Memory B cell (primary cell): ENCODE results near the gene GARNL3.

Experiments
- ATAC-seq: fragments of 150-1000 bp; cut with Tn5 transposase; 2 replicates; pipeline ENCODE4 v1.10.0; 2021; ENCODE audit warnings: low read depth, mild to moderate bottlenecking, moderate library complexity
- DNase-seq, 2 donors: peaks; one replicate each; pipeline ENCODE4 v3.0.0; 2022; ENCODE audit warnings: low spot score in 2 of 2
- H3K27ac Mint-ChIP-seq: one replicate; pipeline ENCODE4 v1.8.0; 2022; ENCODE audit warnings: mild to moderate bottlenecking, moderate library complexity, mixed read lengths
- H3K27me3 Mint-ChIP-seq: one replicate; pipeline ENCODE4 v1.8.0; 2022; ENCODE audit warnings: mixed read lengths
- H3K36me3 Mint-ChIP-seq: one replicate; pipeline ENCODE4 v1.8.0; 2022; ENCODE audit warnings: mild to moderate bottlenecking, mixed read lengths
- H3K4me1 Mint-ChIP-seq: one replicate; pipeline ENCODE4 v1.8.0; 2022; ENCODE audit warnings: mixed read lengths
- H3K4me3 Mint-ChIP-seq: one replicate; pipeline ENCODE4 v1.8.0; 2022; ENCODE audit warnings: mild to moderate bottlenecking, moderate library complexity, mixed read lengths
- H3K9me3 Mint-ChIP-seq: one replicate; pipeline ENCODE4 v1.8.0; 2022; ENCODE audit warnings: mixed read lengths

GARNL3 gene

GRCh38 chr9:127224883-127225739 lies 39.5 kb upstream of the GARNL3 start:
- H3K27ac Mint-ChIP-seq, result peak overlapping the region; percentile 94
- no peaks in the 10 kb centered on the region for H3K36me3 Mint-ChIP-seq
- peaks cover 34% of the 10 kb centered on the region for H3K4me1 Mint-ChIP-seq

GRCh38 chr9:127225801-127226625 lies 38.6 kb upstream of the GARNL3 start:
- Mint-ChIP-seq H3K4me1 (peaks cover 32% of the 10 kb centered on the region), H3K9me3 (no peaks in the 10 kb centered on the region), H3K27ac (peak overlapping the region; percentile 94), H3K27me3 (no peaks in the 10 kb centered on the region), H3K36me3 (no peaks in the 10 kb centered on the region), H3K4me3 (peak overlapping the region; percentile 91)
- ATAC-seq, result no peak
- peak in 1 of 2 donors; percentile 38 for DNase-seq

More at GRCh38 chr9:127224883-127225739, 39.5 kb upstream of the GARNL3 start:
- Mint-ChIP-seq H3K27me3 (no peaks in the 10 kb centered on the region), H3K9me3 (no peaks in the 10 kb centered on the region), H3K4me3 (peak overlapping the region; percentile 96)
- peak; percentile 76 to 85 for DNase-seq
- ATAC-seq, result peak; percentile 71

- H3K4me1 Mint-ChIP-seq, result peaks cover 10% of the 10 kb centered on the region
- no peaks in the 10 kb centered on the region for H3K9me3 Mint-ChIP-seq
- H3K4me3 Mint-ChIP-seq, result no peak overlapping the region
- H3K36me3 Mint-ChIP-seq, result no peaks in the 10 kb centered on the region
- peaks cover 2% of the 10 kb centered on the region for H3K27me3 Mint-ChIP-seq
- no peak for ATAC-seq
- no peak overlapping the region for H3K27ac Mint-ChIP-seq
- no peak for DNase-seq
These were observed 34.7 kb upstream of the GARNL3 start for GRCh38 chr9:127229691-127230417.

GRCh38 chr9:127231666-127232065 lies 32.9 kb upstream of the GARNL3 start:
- ATAC-seq (no peak), DNase-seq (no peak)
- H3K4me1 Mint-ChIP-seq, result no peaks in the 10 kb centered on the region
- H3K27me3 Mint-ChIP-seq, result peaks cover 3% of the 10 kb centered on the region
- peaks cover 2% of the 10 kb centered on the region for H3K36me3 Mint-ChIP-seq
- no peak overlapping the region for H3K4me3 Mint-ChIP-seq
- H3K27ac Mint-ChIP-seq, result no peak overlapping the region
- H3K9me3 Mint-ChIP-seq, result no peaks in the 10 kb centered on the region

GRCh38 chr9:127232833-127233549 lies 31.6 kb upstream of the GARNL3 start:
- peaks cover 3% of the 10 kb centered on the region for H3K27me3 Mint-ChIP-seq
- no peak for DNase-seq
- H3K36me3 Mint-ChIP-seq, result peaks cover 2% of the 10 kb centered on the region
- no peaks in the 10 kb centered on the region for H3K4me1 Mint-ChIP-seq
- H3K9me3 Mint-ChIP-seq, result no peaks in the 10 kb centered on the region
- ATAC-seq, result no peak
- H3K27ac Mint-ChIP-seq, result no peak overlapping the region
- H3K4me3 Mint-ChIP-seq, result no peak overlapping the region

- Mint-ChIP-seq H3K27me3 (peaks cover 3% of the 10 kb centered on the region), H3K4me3 (no peak overlapping the region), H3K4me1 (no peaks in the 10 kb centered on the region), H3K36me3 (peaks cover 2% of the 10 kb centered on the region), H3K9me3 (no peaks in the 10 kb centered on the region), H3K27ac (no peak overlapping the region)
- DNase-seq (no peak), ATAC-seq (no peak)
These were observed 31.0 kb upstream of the GARNL3 start for GRCh38 chr9:127233550-127233949.

- peaks cover 3% of the 10 kb centered on the region for H3K27me3 Mint-ChIP-seq
- no peak overlapping the region for H3K4me3 Mint-ChIP-seq
- DNase-seq, result no peak
- no peak overlapping the region for H3K27ac Mint-ChIP-seq
- no peak for ATAC-seq
- no peaks in the 10 kb centered on the region for H3K9me3 Mint-ChIP-seq
- no peaks in the 10 kb centered on the region for H3K4me1 Mint-ChIP-seq
- peaks cover 2% of the 10 kb centered on the region for H3K36me3 Mint-ChIP-seq
These were observed 30.6 kb upstream of the GARNL3 start for GRCh38 chr9:127233989-127234388.

- DNase-seq (no peak), ATAC-seq (no peak)
- no peaks in the 10 kb centered on the region for H3K4me1 Mint-ChIP-seq
- peaks cover 3% of the 10 kb centered on the region for H3K27me3 Mint-ChIP-seq
- H3K4me3 Mint-ChIP-seq, result no peak overlapping the region
- no peaks in the 10 kb centered on the region for H3K9me3 Mint-ChIP-seq
- no peak overlapping the region for H3K27ac Mint-ChIP-seq
- peaks cover 2% of the 10 kb centered on the region for H3K36me3 Mint-ChIP-seq
These were observed 26.8 kb upstream of the GARNL3 start for GRCh38 chr9:127237801-127238200.

GRCh38 chr9:127241354-127241753 lies 23.2 kb upstream of the GARNL3 start:
- H3K27ac Mint-ChIP-seq, result no peak overlapping the region
- no peak overlapping the region for H3K4me3 Mint-ChIP-seq
- H3K4me1 Mint-ChIP-seq, result peaks cover 9% of the 10 kb centered on the region
- H3K27me3 Mint-ChIP-seq, result peaks cover 1% of the 10 kb centered on the region
- H3K9me3 Mint-ChIP-seq, result no peaks in the 10 kb centered on the region
- no peaks in the 10 kb centered on the region for H3K36me3 Mint-ChIP-seq
- no peak for DNase-seq
- no peak for ATAC-seq

- peak; percentile 100 for ATAC-seq
- Mint-ChIP-seq H3K9me3 (no peaks in the 10 kb centered on the region), H3K27me3 (peaks cover 1% of the 10 kb centered on the region), H3K27ac (no peak overlapping the region), H3K4me1 (peaks cover 9% of the 10 kb centered on the region), H3K36me3 (no peaks in the 10 kb centered on the region), H3K4me3 (peak overlapping the region; percentile 90)
- peak; percentile 88 to 89 for DNase-seq
These were observed 19.7 kb upstream of the GARNL3 start for GRCh38 chr9:127244609-127245601.

GRCh38 chr9:127245637-127246164 lies 18.9 kb upstream of the GARNL3 start:
- ATAC-seq (no peak), DNase-seq (no peak)

GRCh38 chr9:127248241-127248640 lies 16.3 kb upstream of the GARNL3 start:
- H3K4me1 Mint-ChIP-seq, result peaks cover 9% of the 10 kb centered on the region
- DNase-seq (no peak), ATAC-seq (no peak)
- H3K36me3 Mint-ChIP-seq, result no peaks in the 10 kb centered on the region
- H3K27me3 Mint-ChIP-seq, result peaks cover 1% of the 10 kb centered on the region
- H3K4me3 Mint-ChIP-seq, result no peak overlapping the region
- no peaks in the 10 kb centered on the region for H3K9me3 Mint-ChIP-seq
- no peak overlapping the region for H3K27ac Mint-ChIP-seq

More at GRCh38 chr9:127245637-127246164, 18.9 kb upstream of the GARNL3 start:
- Mint-ChIP-seq H3K27me3 (peaks cover 1% of the 10 kb centered on the region), H3K9me3 (no peaks in the 10 kb centered on the region), H3K36me3 (no peaks in the 10 kb centered on the region), H3K4me1 (peaks cover 9% of the 10 kb centered on the region), H3K27ac (no peak overlapping the region), H3K4me3 (peak overlapping the region; percentile 90)
